ENCODE data around the gene LIN37.

The LIN37 gene

DNA sequence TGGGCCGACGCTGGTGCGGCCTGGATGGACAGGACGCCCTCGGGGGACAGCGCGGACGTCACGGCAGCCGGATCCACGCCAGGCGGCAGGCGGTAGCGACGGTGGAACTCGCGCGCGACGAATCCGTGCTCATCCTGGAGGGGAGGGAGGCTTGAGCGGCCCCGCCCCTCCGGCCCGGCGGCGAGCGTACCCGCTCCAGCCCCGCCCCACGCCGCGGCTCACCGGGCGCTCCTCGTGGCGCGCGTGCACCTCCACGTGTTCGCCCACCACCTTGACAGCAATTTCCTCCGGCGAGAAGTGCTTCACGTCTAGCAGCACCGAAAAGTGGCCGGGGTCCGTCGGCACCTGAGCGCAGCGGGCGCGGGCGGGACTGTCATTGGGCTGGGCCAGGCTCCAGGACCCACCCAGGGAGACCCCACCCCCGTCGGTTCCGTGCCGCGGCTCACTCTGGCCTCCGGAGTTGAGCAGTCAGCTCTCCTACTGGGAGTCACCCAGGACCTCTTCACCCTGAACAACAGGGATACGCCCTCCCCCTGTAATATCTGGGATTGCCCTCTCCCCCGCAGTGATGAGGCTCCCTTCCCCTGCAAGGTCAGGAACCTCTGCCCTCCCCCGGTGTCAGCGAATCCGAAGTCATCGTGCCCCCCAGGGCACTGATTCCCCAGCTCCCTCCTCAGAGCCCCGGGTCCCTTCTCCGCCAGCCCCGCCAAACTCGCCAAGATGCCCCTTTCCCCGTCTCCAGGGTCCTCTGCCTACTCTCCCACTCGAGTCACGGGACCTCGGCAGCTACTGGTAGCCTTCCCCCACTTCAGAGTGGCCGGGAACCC lies 7.4 kb downstream of the LIN37 start:
- Histone ChIP-seq H3K4me2 (ENCODE audit: low read length) (no peak overlapping the region), H3K27me3 (ENCODE audit: low read depth, low read length) (no peaks in the 10 kb centered on the region), H3K9ac (ENCODE audit: low read length) (no peak overlapping the region), H3K27ac (ENCODE audit: low read length) (no peak overlapping the region), H3K36me3 (replicated peaks; ENCODE audit: low read depth, low read length) (peaks cover 7% of the 10 kb centered on the region), H3K4me1 (ENCODE audit: low read length) (peaks cover 13% of the 10 kb centered on the region), H2AFZ (ENCODE audit: low read depth, low read length) (no peak overlapping the region), H3K4me3 (ENCODE audit: low read length) (no peak overlapping the region), H3K9me3 (ENCODE audit: insufficient read depth, low read length) (no peaks in the 10 kb centered on the region), H3K79me2 (ENCODE audit: low read length) (peaks cover 18% of the 10 kb centered on the region), H4K20me1 (ENCODE audit: insufficient read depth, low read length) (peaks cover 3% of the 10 kb centered on the region)
- TF ChIP-seq CTCF (IDR thresholded peaks at IDR 0.05; ENCODE audit: low read depth, low read length) (no peak), EZH2phosphoT487 (IDR thresholded peaks at IDR 0.05; ENCODE audit: low read depth) (no peak)

- TF ChIP-seq EZH2phosphoT487 (IDR thresholded peaks at IDR 0.05; ENCODE audit: low read depth) (no peak), CTCF (IDR thresholded peaks at IDR 0.05; ENCODE audit: low read depth, low read length) (no peak)
- Histone ChIP-seq H3K9me3 (ENCODE audit: insufficient read depth, low read length) (no peaks in the 10 kb centered on the region), H3K4me1 (ENCODE audit: low read length) (peaks cover 13% of the 10 kb centered on the region), H3K9ac (ENCODE audit: low read length) (peak within 1 kb of the TSS; percentile 70), H3K79me2 (ENCODE audit: low read length) (peaks cover 18% of the 10 kb centered on the region), H3K36me3 (replicated peaks; ENCODE audit: low read depth, low read length) (peaks cover 12% of the 10 kb centered on the region), H3K27me3 (ENCODE audit: low read depth, low read length) (no peaks in the 10 kb centered on the region), H2AFZ (ENCODE audit: low read depth, low read length) (no peak within 1 kb of the TSS), H3K4me3 (ENCODE audit: low read length) (peak within 1 kb of the TSS; percentile 79), H3K27ac (ENCODE audit: low read length) (peak within 1 kb of the TSS; percentile 48), H3K4me2 (ENCODE audit: low read length) (peak within 1 kb of the TSS; percentile 81), H4K20me1 (ENCODE audit: insufficient read depth, low read length) (peaks cover 3% of the 10 kb centered on the region)
Observed at GRCh38 chr19:35756377-35757230, 8.2 kb downstream of the LIN37 start, which contains the start of gene HSPB6. Gene HSPB6, minus strand, starts transcription at chr19:35757029. Its CDS starts 21 bp downstream, at chr19:35757008.

DNA sequence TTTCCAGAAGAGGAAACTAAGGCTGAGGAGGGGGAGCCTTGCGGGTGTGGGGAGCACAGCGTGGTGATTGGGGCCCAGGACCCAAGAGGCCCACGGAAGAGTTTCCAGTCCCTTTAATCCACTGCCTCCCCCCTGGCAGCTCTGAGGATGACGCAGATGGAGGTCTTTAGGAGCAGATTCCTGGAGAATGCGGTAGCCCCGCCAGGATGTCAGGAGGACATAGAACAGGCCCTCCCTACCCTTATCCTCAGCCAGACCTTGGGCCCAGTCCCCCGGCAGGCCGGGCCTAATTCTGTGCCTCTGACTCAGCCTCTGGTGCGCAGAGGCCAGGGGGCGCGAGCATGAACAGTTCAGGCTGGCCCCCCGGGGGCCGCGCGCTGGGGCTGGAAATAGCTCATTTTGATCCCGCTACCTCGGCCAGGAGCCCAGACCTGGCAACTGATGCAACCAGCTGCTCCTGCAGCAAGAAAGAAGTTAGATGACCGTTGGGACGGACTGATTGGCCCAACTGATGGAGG lies 8.9 kb downstream of the LIN37 start:
- H2AFZ ChIP-seq (ENCODE audit: low read depth, low read length), result no peak overlapping the region

More for the DNA sequence above, 8.9 kb downstream of the LIN37 start:
- no peaks in the 10 kb centered on the region for H3K27me3 ChIP-seq (ENCODE audit: low read depth, low read length)
- peak overlapping the region; percentile 48 for H3K27ac ChIP-seq (ENCODE audit: low read length)
- no peaks in the 10 kb centered on the region for H3K9me3 ChIP-seq (ENCODE audit: insufficient read depth, low read length)
- H3K4me2 ChIP-seq (ENCODE audit: low read length), result peak overlapping the region; percentile 81
- peaks cover 17% of the 10 kb centered on the region for H3K36me3 ChIP-seq (replicated peaks; ENCODE audit: low read depth, low read length)
- peaks cover 18% of the 10 kb centered on the region for H3K79me2 ChIP-seq (ENCODE audit: low read length)
- TF ChIP-seq EZH2phosphoT487 (IDR thresholded peaks at IDR 0.05; ENCODE audit: low read depth), result no peak
- no peak for TF ChIP-seq CTCF (IDR thresholded peaks at IDR 0.05; ENCODE audit: low read depth, low read length)
- H3K4me1 ChIP-seq (ENCODE audit: low read length), result peaks cover 13% of the 10 kb centered on the region
- peak overlapping the region; percentile 79 for H3K4me3 ChIP-seq (ENCODE audit: low read length)
- peak overlapping the region; percentile 70 for H3K9ac ChIP-seq (ENCODE audit: low read length)
- H4K20me1 ChIP-seq (ENCODE audit: insufficient read depth, low read length), result peaks cover 3% of the 10 kb centered on the region
